ENCODE results near the gene KCND2.

The KCND2 gene

DNA sequence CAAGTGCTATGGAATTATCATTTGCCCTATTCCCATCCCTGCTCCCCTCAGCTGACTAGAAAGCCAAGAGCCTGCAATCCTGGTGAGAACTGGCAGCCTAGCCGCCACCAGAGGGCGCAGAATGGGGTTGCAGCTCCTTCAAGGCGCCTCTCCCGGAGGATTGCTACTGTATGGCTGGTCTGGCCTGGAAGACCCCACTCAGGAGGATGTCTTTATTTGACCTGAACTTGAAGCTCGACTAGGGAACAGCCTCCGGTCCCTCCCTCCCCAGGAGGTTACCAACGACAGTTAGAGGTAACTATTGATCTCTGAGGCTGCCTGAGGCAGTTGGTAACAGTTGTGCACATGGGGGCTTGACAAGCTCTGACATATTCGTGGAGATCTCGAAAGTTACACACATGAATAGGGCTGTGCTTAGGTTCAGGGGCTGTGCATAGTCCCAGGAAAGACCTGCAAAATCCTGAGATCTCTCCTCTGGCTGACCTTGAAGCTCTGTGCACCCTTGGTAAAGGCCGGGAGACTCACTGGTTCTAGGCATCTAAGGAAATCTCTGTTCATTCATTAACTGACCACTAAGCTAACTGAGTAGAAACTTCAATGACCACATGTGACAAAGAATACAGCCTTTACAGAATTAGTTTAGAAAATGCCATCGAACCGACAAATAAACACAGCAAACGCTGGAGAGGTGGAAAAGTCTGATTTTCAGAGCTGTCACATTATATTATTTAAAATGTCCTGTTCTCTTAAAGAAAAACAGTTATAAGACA is 519.3 kb downstream of the KCND2 start:
- TF ChIP-seq ZNF274 (IDR thresholded peaks at IDR 0.05; ENCODE audit: low read depth, low read length): no peak
- no peak overlapping the region for H3K4me3 ChIP-seq (ENCODE audit: low read length)

DNA sequence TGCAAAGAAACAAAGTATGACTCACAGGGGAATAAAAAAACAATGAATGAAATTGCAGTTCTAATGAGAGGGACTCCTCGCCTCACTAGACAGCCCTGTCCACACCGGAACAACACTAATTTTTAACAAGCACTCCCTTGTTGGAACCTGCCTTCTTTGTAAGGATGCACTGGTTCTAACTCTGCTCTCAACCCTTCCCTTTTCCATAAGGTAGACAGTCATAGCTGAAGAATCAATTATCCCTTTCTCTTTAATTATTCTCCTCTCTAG is 519.8 kb downstream of the KCND2 start:
- H3K4me3 ChIP-seq (ENCODE audit: low read length): no peak overlapping the region
- TF ChIP-seq ZNF274 (IDR thresholded peaks at IDR 0.05; ENCODE audit: low read depth, low read length): no peak

DNA sequence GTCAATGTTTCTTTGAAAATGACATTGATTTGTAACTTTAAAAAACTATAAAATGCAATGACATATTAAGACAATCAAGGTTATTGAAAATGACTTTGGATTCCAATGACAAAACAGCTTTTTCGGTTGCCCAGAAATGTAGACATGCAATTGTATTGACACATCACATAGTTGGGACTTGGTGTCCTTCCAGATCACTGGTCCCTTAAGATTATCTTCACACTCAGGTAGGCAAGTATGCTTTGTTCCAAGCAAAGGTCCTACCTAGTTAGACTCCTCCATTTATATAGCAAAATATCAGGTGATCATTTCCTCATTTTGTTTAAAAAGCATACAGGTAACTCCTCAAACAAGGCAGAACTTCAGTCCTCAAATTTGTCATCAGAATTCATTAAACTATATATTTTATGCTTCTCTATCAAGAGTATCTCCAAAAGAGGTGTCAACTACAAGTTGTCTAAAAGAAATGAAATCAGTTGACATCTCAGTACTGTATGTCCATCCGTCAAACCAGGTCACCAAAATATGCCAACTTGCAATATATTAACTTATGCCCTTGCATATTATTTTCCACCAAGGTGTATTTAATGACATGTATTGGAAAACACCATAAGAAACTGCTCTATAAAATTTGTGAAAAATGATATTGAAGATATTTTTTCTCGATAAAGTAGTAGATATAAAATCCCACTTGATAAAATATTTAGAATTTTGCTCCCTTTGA is 520.4 kb downstream of the KCND2 start:
- no peak for TF ChIP-seq ZNF274 (IDR thresholded peaks at IDR 0.05; ENCODE audit: low read depth, low read length)
- no peak overlapping the region for H3K4me3 ChIP-seq (ENCODE audit: low read length)

DNA sequence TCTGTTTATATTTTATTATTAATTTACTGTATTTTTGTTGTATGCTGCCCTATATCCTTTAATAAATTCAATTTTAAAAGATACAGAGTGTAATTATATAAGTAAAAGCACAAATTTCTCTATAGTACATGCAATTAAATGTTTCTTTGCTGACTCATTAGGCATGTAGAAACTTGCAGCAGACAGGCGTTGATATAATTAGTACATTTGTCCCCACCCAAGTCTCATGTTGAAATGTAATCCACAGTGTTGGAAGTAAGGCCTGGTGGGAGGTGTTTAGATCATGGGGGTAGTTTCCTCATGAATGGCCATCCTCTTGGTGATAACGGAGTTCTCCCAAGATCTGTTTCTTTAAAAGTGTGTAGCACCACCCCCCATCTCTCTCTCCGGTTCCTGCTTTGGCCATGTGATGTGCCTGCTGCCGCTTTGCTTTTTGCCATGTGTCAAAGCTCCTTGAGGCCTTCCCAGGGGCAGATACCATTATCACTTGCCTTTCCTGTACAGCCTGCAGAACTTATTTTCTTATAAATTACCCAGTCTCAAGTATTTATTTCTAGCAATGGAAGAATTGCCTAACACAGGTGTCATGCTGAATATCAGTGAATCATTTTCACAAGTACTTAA is 521.2 kb downstream of the KCND2 start:
- no peak for TF ChIP-seq ZNF274 (IDR thresholded peaks at IDR 0.05; ENCODE audit: low read depth, low read length)
- no peak overlapping the region for H3K4me3 ChIP-seq (ENCODE audit: low read length)

DNA sequence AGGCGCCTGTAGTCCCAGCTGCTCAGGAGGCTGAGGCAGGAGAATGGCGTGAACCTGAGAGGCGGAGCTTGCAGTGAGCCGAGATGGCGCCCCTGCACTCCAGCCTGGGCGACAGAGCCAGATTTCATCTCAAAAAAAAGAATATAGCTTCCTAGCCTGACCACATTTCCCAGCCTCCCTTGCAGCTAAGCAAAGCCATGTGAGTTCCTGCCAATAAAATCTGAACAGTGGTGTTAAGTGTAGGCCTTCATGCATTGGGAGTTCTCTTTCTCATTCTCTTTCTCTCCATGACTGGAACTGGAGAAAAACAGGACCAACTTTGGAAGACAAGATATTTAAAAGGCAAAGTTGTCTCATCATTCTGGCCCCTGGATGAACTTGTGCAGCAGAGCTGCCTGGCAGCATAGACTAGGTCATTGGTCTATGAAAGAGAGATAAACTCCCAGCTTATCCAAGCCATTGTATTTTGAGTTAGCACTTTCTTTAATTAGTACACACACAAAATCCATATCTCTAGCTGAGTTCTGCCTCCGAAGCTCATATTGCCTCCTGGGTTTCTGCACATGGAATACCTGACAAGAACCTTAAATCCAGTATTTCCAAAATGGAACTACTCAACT is 524.2 kb downstream of the KCND2 start:
- no peak overlapping the region for H3K4me3 ChIP-seq (ENCODE audit: low read length)
- no peak for TF ChIP-seq ZNF274 (IDR thresholded peaks at IDR 0.05; ENCODE audit: low read depth, low read length)

DNA sequence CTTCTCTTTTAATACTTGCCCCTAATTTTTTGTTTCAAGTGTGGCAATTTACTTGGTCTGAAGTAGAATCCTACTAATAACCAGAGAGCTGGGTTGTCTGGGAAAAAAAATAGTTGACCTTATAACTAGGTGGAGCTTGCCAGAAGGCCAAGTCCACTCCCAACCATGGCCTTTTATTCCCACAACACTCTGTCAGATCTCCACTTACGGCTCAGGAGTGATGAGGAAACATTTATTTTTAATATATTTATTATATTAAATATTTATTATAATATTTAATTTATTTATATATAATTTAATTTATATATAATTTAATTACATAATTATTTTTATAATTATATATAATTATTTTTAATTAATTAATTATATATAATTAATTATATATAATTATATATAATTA is 526.2 kb downstream of the KCND2 start:
- TF ChIP-seq ZNF274 (IDR thresholded peaks at IDR 0.05; ENCODE audit: low read depth, low read length): no peak
- no peak overlapping the region for H3K4me3 ChIP-seq (ENCODE audit: low read length)
